NCI-H2227 (cell line): Measurements from ENCODE around the gene DLG2.
"Not testable (repeated sequence)": the region's sequence is repeated elsewhere in the genome, so short reads cannot be mapped to it uniquely, and the experiment has no call there.

ENCODE experiments used
- DNase-seq: peaks from one replicate; lab custom pipeline; 2025; ENCODE audit not compliant: unreplicated experiment; lab: John Stamatoyannopoulos, UW

Gene DLG2

GRCh38 chr11:84865791-84866535, 761.2 kb downstream of the DLG2 start:
- no peak for DNase-seq

- no peak for DNase-seq
These were observed 761.9 kb downstream of the DLG2 start for GRCh38 chr11:84865257-84865656.

GRCh38 chr11:84857746-84858145, 769.4 kb downstream of the DLG2 start:
- no peak for DNase-seq

GRCh38 chr11:84855508-84856245, 771.5 kb downstream of the DLG2 start:
- DNase-seq = no peak

GRCh38 chr11:84854498-84854880, 772.7 kb downstream of the DLG2 start:
- DNase-seq = no peak

- no peak for DNase-seq
These were observed 773.2 kb downstream of the DLG2 start for GRCh38 chr11:84853841-84854497.

GRCh38 chr11:84847842-84848241, 779.3 kb downstream of the DLG2 start:
- no peak for DNase-seq

- DNase-seq = not testable (repeated sequence)
These were observed 786.9 kb downstream of the DLG2 start for GRCh38 chr11:84840201-84840600.

GRCh38 chr11:84837402-84838069, 789.6 kb downstream of the DLG2 start:
- no peak for DNase-seq

- no peak for DNase-seq
These were observed 790.8 kb downstream of the DLG2 start for GRCh38 chr11:84836371-84836770.

- DNase-seq = no peak
These were observed 793.6 kb downstream of the DLG2 start for GRCh38 chr11:84833488-84834088.

- no peak for DNase-seq
These were observed 796.8 kb downstream of the DLG2 start for GRCh38 chr11:84830372-84830771.

- DNase-seq = no peak
These were observed 798.0 kb downstream of the DLG2 start for GRCh38 chr11:84829162-84829561.

GRCh38 chr11:84828616-84829015, 798.5 kb downstream of the DLG2 start:
- DNase-seq = no peak

- peak; percentile 20 for DNase-seq
These were observed 802.0 kb downstream of the DLG2 start for GRCh38 chr11:84825106-84825660.

- DNase-seq = no peak
These were observed 802.5 kb downstream of the DLG2 start for GRCh38 chr11:84824624-84825023.

GRCh38 chr11:84819537-84819936, 807.6 kb downstream of the DLG2 start:
- no peak for DNase-seq

- peak; percentile 18 for DNase-seq
These were observed 808.0 kb downstream of the DLG2 start for GRCh38 chr11:84819128-84819527.

GRCh38 chr11:84817998-84818397, 809.1 kb downstream of the DLG2 start:
- DNase-seq = no peak

GRCh38 chr11:84812471-84812969, 814.6 kb downstream of the DLG2 start:
- DNase-seq = no peak

- DNase-seq = no peak
These were observed 820.8 kb downstream of the DLG2 start for GRCh38 chr11:84806354-84806753.
